Measurements from ENCODE around the gene PAK5. TPM values are rescaled to one million over a fixed set of nuclear protein-coding genes. Genes with fewer than 3 reads are reported as not detected.
A peak's percentile ranks its signal among the peaks of the same experiment; 100 is the strongest.

PAK5 gene
- total RNA-seq, 4 donors from 2014 or later = 0.07 TPM; not detected in 3

DNA sequence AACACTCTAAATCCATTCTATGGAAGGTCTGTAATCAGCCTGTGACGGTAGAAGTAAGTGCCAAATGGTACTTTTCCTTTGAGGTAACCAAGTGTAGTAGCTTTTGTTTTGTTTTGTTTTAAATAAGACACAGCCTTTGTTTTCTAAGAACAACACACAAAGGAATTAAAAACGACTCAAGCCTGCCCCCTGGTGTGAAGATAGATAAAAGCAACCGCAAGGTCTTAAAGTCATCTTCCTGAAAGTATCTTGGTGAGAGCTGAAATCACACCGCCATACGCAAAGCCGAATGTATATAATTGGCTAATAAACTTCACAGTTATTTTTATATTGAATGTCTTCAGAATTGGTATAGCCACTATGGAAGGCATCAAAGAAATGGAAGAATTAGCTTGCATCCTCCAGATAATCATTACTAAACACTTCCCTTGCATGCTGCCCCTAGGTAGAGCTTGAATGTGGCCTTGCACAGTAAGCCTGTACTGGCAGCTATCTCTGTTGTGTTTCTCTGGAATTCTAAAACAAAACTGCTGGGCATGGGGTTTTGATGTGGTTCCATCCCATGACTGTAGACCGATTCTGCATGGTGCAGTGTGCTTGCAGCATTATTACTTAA, 228.9 kb downstream of the PAK5 start:
- peak; percentile 27 to 31 for DNase-seq
- intact Hi-C loops (cut with DNase I; ENCODE audit: low total_unique reads) = no loop called here
- Histone ChIP-seq H3K27ac (no peak overlapping the region), H3K4me1 (no peaks in the 10 kb centered on the region), H3K36me3 (no peaks in the 10 kb centered on the region), H3K4me3 (no peak overlapping the region), H3K27me3 (no peaks in the 10 kb centered on the region), H3K9me3 (no peaks in the 10 kb centered on the region)
- TF ChIP-seq POLR2A (IDR thresholded peaks at IDR 0.05) = no peak
- TF ChIP-seq, protein P1, sequence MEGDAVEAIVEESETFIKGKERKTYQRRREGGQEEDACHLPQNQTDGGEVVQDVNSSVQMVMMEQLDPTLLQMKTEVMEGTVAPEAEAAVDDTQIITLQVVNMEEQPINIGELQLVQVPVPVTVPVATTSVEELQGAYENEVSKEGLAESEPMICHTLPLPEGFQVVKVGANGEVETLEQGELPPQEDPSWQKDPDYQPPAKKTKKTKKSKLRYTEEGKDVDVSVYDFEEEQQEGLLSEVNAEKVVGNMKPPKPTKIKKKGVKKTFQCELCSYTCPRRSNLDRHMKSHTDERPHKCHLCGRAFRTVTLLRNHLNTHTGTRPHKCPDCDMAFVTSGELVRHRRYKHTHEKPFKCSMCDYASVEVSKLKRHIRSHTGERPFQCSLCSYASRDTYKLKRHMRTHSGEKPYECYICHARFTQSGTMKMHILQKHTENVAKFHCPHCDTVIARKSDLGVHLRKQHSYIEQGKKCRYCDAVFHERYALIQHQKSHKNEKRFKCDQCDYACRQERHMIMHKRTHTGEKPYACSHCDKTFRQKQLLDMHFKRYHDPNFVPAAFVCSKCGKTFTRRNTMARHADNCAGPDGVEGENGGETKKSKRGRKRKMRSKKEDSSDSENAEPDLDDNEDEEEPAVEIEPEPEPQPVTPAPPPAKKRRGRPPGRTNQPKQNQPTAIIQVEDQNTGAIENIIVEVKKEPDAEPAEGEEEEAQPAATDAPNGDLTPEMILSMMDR (IDR thresholded peaks at IDR 0.05) = peak; percentile 31 to 76 (median 59)

DNA sequence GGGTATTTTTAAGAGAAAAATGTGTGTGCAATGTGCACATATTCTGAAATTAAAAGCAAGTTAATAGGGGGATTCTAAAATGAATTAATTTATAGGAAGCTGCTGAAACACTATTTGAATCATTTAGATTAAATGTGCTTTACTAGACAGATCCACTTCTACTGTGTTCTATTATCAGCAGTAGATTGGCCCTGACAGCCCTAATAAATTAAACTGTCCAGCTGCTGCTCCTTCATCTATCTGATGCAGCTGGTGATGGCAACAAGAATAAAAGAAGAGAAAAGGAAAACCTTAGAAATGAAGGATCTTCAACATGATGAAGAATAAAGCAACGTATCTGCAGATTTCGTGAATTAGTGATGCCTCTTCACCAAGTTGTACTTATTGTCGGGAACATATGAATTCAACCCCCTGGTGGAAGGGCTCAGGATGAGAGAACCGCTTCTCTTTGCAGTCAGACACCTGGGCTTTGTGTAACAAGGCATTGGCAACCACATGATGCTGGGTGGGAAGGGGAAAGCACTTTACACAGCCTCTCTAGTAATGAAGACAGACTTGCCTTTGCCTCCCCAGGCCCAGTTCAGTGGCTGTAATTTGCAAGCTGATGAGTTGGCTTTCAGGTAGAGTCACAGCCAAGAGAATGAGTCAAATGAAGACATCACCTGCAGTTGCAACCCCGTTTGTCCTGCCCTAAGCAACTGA, 230.1 kb downstream of the PAK5 start:
- intact Hi-C loops (cut with DNase I; ENCODE audit: low total_unique reads) = no loop called here
- Histone ChIP-seq H3K4me1 (no peaks in the 10 kb centered on the region), H3K4me3 (no peak overlapping the region), H3K9me3 (no peaks in the 10 kb centered on the region), H3K27me3 (no peaks in the 10 kb centered on the region), H3K27ac (no peak overlapping the region), H3K36me3 (no peaks in the 10 kb centered on the region)
- no peak for DNase-seq
- TF ChIP-seq POLR2A (IDR thresholded peaks at IDR 0.05) = no peak
- TF ChIP-seq, protein P1 (IDR thresholded peaks at IDR 0.05) = no peak

DNA sequence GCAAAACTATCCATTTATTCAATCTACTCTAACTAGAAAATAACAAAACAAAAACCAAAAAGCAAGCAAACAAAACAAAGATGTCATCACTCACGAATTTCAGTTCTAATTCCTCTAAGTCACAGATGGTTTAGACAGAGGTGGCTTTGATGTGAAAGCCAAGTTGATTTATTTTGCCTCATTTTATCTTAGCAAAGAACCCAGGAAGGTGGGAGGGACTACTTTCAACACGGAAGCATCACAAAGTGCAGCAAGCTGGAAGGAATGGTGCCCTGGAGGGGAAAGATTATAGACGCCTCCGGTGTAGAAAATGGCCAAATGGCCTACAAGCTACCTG, 236.1 kb downstream of the PAK5 start:
- Histone ChIP-seq H3K36me3 (no peaks in the 10 kb centered on the region), H3K4me1 (no peaks in the 10 kb centered on the region), H3K27ac (no peak overlapping the region), H3K9me3 (no peaks in the 10 kb centered on the region), H3K4me3 (no peak overlapping the region), H3K27me3 (no peaks in the 10 kb centered on the region)
- intact Hi-C loops (cut with DNase I; ENCODE audit: low total_unique reads) = no loop called here
- no peak for TF ChIP-seq POLR2A (IDR thresholded peaks at IDR 0.05)
- TF ChIP-seq, protein P1 (IDR thresholded peaks at IDR 0.05) = no peak
- DNase-seq = no peak

DNA sequence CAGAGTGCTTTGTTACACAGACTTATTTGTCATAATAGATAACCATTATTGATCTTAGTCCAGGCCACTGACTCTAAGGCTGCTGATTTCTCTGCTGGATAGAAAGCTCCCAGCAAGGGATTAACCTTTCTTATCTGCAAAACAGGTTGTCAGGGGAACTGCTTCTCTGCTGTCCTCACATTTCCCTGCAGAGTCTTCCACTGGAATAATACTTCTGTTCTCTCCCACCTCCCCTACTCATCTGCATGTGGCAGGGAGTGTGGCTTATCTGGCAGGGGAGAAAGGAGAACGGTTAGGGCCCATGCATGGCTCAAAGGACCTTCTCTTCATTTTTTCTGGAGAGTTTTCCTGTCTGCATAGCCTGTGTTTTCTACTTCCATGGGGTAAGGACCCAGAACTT, 238.3 kb downstream of the PAK5 start:
- H3K4me3 ChIP-seq = no peak overlapping the region
- H3K9me3 ChIP-seq = no peaks in the 10 kb centered on the region
- TF ChIP-seq POLR2A (IDR thresholded peaks at IDR 0.05) = no peak
- TF ChIP-seq, protein P1 (IDR thresholded peaks at IDR 0.05) = no peak
- no peaks in the 10 kb centered on the region for H3K4me1 ChIP-seq
- no peak overlapping the region for H3K27ac ChIP-seq
- no peak for DNase-seq
- intact Hi-C loops (cut with DNase I; ENCODE audit: low total_unique reads) = no loop called here
- no peaks in the 10 kb centered on the region for H3K36me3 ChIP-seq
- no peaks in the 10 kb centered on the region for H3K27me3 ChIP-seq

GRCh38 chr20:9597547-9597946, 241.3 kb downstream of the PAK5 start:
- Histone ChIP-seq H3K27me3 (no peaks in the 10 kb centered on the region), H3K4me3 (no peak overlapping the region), H3K36me3 (no peaks in the 10 kb centered on the region), H3K9me3 (no peaks in the 10 kb centered on the region), H3K27ac (no peak overlapping the region), H3K4me1 (no peaks in the 10 kb centered on the region)
- intact Hi-C loops (cut with DNase I; ENCODE audit: low total_unique reads) = no loop called here
- no peak for DNase-seq
- no peak for TF ChIP-seq POLR2A (IDR thresholded peaks at IDR 0.05)
- TF ChIP-seq, protein P1 (IDR thresholded peaks at IDR 0.05) = no peak

All from uterus (tissue), 4 donors.